ENCODE measurements around the gene TMEM182. TPM values are rescaled to one million over a fixed set of nuclear protein-coding genes. Genes with fewer than 3 reads are reported as not detected.

TMEM182 gene
- polyA plus RNA-seq, 1 donor (not counting 4 experiments of a cell fraction or from before 2014, with no cell fraction given): 3.5 TPM

- Histone ChIP-seq H3K9me3 (ENCODE audit: control insufficient read depth, low read depth, low read length) (peaks cover 10% of the 10 kb centered on the region), H3K9ac (ENCODE audit: control insufficient read depth, extremely low read depth, insufficient read depth, low read length) (no peak overlapping the region), H3K4me1 (ENCODE audit: control insufficient read depth, extremely low read depth, insufficient read depth, low read length) (peaks cover 6% of the 10 kb centered on the region), H3K27me3 (ENCODE audit: control insufficient read depth, extremely low read depth, insufficient read depth, low read length) (no peaks in the 10 kb centered on the region), H4K20me1 (ENCODE audit: control insufficient read depth, extremely low read depth, insufficient read depth, low read length) (no peaks in the 10 kb centered on the region), H3K9me1 (ENCODE audit: control insufficient read depth, extremely low read depth, insufficient read depth, low read length) (no peaks in the 10 kb centered on the region), H3K4me2 (ENCODE audit: control insufficient read depth, extremely low read depth, insufficient read depth, low read depth, low read length) (no peak overlapping the region), H2AFZ (ENCODE audit: control insufficient read depth, low read length) (no peak overlapping the region), H3K4me3 (ENCODE audit: control insufficient read depth in 2 of 3, extremely low read depth in 1 of 3, insufficient read depth in 2 of 3, low read depth in 1 of 3, low read length in 3 of 3) (no peak overlapping the region), H3K79me2 (ENCODE audit: control insufficient read depth, insufficient read depth, low read length) (no peaks in the 10 kb centered on the region), H3K36me3 (ENCODE audit: control insufficient read depth in 2 of 2, extremely low read depth in 1 of 2, insufficient read depth in 2 of 2, low read length in 2 of 2) (no peaks in the 10 kb centered on the region), H3K27ac (ENCODE audit: control insufficient read depth, insufficient read depth, low read length) (no peak overlapping the region)
- no peak for DNase-seq (ENCODE audit: low read depth, low spot score)
- FAIRE-seq: peak; percentile 93
- no peak for TF ChIP-seq EZH2 (IDR thresholded peaks at IDR 0.05; ENCODE audit: low read length)
- peak; percentile 85 to 91 (median 85) for TF ChIP-seq CTCF (optimal IDR thresholded peaks at IDR 0.05 in 1 of 3, IDR thresholded peaks at IDR 0.05 in 1 of 3, conservative IDR thresholded peaks at IDR 0.05 in 1 of 3; ENCODE audit: extremely low read depth in 1 of 3, insufficient read depth in 2 of 3, low read length in 3 of 3)
- dilution Hi-C loops (cut with MboI; ENCODE audit: extremely low pct_ligation_motif_present, low sequenced_read_pairs): no loop called here
Observed at GRCh38 chr2:102806250-102806837, 44.5 kb downstream of the TMEM182 start.

- no peaks in the 10 kb centered on the region for H4K20me1 ChIP-seq (ENCODE audit: control insufficient read depth, extremely low read depth, insufficient read depth, low read length)
- TF ChIP-seq CTCF (optimal IDR thresholded peaks at IDR 0.05 in 1 of 3, IDR thresholded peaks at IDR 0.05 in 1 of 3, conservative IDR thresholded peaks at IDR 0.05 in 1 of 3; ENCODE audit: extremely low read depth in 1 of 3, insufficient read depth in 2 of 3, low read length in 3 of 3) (no peak), EZH2 (IDR thresholded peaks at IDR 0.05; ENCODE audit: low read length) (no peak)
- H3K9me3 ChIP-seq (ENCODE audit: control insufficient read depth, low read depth, low read length): no peaks in the 10 kb centered on the region
- H3K4me3 ChIP-seq (ENCODE audit: control insufficient read depth in 2 of 3, extremely low read depth in 1 of 3, insufficient read depth in 2 of 3, low read depth in 1 of 3, low read length in 3 of 3): no peak overlapping the region
- no peaks in the 10 kb centered on the region for H3K27me3 ChIP-seq (ENCODE audit: control insufficient read depth, extremely low read depth, insufficient read depth, low read length)
- no peak overlapping the region for H3K9ac ChIP-seq (ENCODE audit: control insufficient read depth, extremely low read depth, insufficient read depth, low read length)
- H3K79me2 ChIP-seq (ENCODE audit: control insufficient read depth, insufficient read depth, low read length): no peaks in the 10 kb centered on the region
- H3K9me1 ChIP-seq (ENCODE audit: control insufficient read depth, extremely low read depth, insufficient read depth, low read length): no peaks in the 10 kb centered on the region
- no peak overlapping the region for H3K4me2 ChIP-seq (ENCODE audit: control insufficient read depth, extremely low read depth, insufficient read depth, low read depth, low read length)
- no peak for DNase-seq (ENCODE audit: low read depth, low spot score)
- H3K4me1 ChIP-seq (ENCODE audit: control insufficient read depth, extremely low read depth, insufficient read depth, low read length): no peaks in the 10 kb centered on the region
- dilution Hi-C loops (cut with MboI; ENCODE audit: extremely low pct_ligation_motif_present, low sequenced_read_pairs): no loop called here
- no peaks in the 10 kb centered on the region for H3K36me3 ChIP-seq (ENCODE audit: control insufficient read depth in 2 of 2, extremely low read depth in 1 of 2, insufficient read depth in 2 of 2, low read length in 2 of 2)
- H2AFZ ChIP-seq (ENCODE audit: control insufficient read depth, low read length): no peak overlapping the region
- FAIRE-seq: no peak
- H3K27ac ChIP-seq (ENCODE audit: control insufficient read depth, insufficient read depth, low read length): no peak overlapping the region
Observed at GRCh38 chr2:102809291-102810189, 47.7 kb downstream of the TMEM182 start.

All from keratinocyte (primary cell).